Endothelial cell of umbilical vein (primary cell): ENCODE data around the gene COL16A1.

Experiments used
- MYC ChIP-seq: IDR thresholded peaks from one replicate; pipeline ENCODE4 v1.6.1; 2011; ENCODE audit warnings: mild to moderate bottlenecking, low read depth, low read length
- POLR2A ChIP-seq: IDR thresholded peaks from 2 replicates; pipeline ENCODE4 v1.6.1; 2012; ENCODE audit warnings: low read depth, mild to moderate bottlenecking, control low read depth, low read length
- POLR2AphosphoS5 ChIP-seq: IDR thresholded peaks from 2 replicates; pipeline ENCODE4 v1.6.1; 2012; ENCODE audit warnings: low read depth, mild to moderate bottlenecking, control low read depth, low read length, moderate library complexity; ENCODE audit not compliant: insufficient read depth
- TF ChIP-seq, protein P1 (sequence below), 2 donors: IDR thresholded peaks; 1 replicate in 1 of 2; 2 replicates in 1 of 2; pipeline ENCODE4 v1.5.1; 2011; ENCODE audit warnings: low read length in 2 of 2, mild to moderate bottlenecking in 2 of 2, moderate library complexity in 2 of 2, control low read depth in 1 of 2, inconsistent platforms in 1 of 2, low read depth in 1 of 2; ENCODE audit not compliant: insufficient read depth in 1 of 2; ENCODE audit errors: extremely low read depth in 1 of 2
- TF ChIP-seq, protein P2 (sequence below): IDR thresholded peaks from 2 replicates; pipeline ENCODE4 v1.6.1; 2011; ENCODE audit not compliant: insufficient read depth, insufficient read length

DNA sequence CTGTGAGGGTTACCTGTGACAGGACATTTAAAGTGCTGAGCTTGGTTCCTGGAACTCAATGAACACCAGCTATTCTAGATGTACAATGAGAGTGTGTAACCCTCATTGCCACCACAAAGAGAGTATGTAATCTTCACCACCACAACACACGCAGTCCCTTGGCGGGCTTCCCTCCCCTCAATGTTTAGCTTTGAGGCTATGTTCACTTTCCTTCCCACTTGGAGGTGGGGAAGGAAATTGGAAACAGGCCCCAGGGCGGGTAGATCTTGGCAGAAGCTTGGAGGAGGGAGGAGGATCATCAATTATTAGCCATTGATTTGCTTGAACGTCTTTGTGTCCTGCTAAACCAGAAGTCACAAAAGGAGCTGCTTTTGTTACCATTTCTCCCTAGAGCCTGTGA, 8.3 kb upstream of the COL16A1 start:
- TF ChIP-seq POLR2AphosphoS5 (no peak), POLR2A (no peak), MYC (no peak)
- TF ChIP-seq, protein P1, sequence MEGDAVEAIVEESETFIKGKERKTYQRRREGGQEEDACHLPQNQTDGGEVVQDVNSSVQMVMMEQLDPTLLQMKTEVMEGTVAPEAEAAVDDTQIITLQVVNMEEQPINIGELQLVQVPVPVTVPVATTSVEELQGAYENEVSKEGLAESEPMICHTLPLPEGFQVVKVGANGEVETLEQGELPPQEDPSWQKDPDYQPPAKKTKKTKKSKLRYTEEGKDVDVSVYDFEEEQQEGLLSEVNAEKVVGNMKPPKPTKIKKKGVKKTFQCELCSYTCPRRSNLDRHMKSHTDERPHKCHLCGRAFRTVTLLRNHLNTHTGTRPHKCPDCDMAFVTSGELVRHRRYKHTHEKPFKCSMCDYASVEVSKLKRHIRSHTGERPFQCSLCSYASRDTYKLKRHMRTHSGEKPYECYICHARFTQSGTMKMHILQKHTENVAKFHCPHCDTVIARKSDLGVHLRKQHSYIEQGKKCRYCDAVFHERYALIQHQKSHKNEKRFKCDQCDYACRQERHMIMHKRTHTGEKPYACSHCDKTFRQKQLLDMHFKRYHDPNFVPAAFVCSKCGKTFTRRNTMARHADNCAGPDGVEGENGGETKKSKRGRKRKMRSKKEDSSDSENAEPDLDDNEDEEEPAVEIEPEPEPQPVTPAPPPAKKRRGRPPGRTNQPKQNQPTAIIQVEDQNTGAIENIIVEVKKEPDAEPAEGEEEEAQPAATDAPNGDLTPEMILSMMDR (IDR thresholded peaks at IDR 0.05; ENCODE audit: extremely low read depth in 1 of 2, insufficient read depth in 1 of 2, low read depth in 1 of 2, low read length in 2 of 2) = no peak
- TF ChIP-seq, protein P2, sequence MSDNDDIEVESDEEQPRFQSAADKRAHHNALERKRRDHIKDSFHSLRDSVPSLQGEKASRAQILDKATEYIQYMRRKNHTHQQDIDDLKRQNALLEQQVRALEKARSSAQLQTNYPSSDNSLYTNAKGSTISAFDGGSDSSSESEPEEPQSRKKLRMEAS = no peak
